GM19397 (cell line): ENCODE data around the gene YPEL1.

ENCODE experiments used
- ATAC-seq: cut with Tn5 transposase; IDR thresholded peaks from one replicate; pipeline ENCODE4 v1.9.1; 2021; ENCODE audit warnings: mild to moderate bottlenecking, moderate library complexity; ENCODE audit not compliant: unreplicated experiment

Gene YPEL1, protein sequence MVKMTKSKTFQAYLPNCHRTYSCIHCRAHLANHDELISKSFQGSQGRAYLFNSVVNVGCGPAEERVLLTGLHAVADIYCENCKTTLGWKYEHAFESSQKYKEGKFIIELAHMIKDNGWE

DNA sequence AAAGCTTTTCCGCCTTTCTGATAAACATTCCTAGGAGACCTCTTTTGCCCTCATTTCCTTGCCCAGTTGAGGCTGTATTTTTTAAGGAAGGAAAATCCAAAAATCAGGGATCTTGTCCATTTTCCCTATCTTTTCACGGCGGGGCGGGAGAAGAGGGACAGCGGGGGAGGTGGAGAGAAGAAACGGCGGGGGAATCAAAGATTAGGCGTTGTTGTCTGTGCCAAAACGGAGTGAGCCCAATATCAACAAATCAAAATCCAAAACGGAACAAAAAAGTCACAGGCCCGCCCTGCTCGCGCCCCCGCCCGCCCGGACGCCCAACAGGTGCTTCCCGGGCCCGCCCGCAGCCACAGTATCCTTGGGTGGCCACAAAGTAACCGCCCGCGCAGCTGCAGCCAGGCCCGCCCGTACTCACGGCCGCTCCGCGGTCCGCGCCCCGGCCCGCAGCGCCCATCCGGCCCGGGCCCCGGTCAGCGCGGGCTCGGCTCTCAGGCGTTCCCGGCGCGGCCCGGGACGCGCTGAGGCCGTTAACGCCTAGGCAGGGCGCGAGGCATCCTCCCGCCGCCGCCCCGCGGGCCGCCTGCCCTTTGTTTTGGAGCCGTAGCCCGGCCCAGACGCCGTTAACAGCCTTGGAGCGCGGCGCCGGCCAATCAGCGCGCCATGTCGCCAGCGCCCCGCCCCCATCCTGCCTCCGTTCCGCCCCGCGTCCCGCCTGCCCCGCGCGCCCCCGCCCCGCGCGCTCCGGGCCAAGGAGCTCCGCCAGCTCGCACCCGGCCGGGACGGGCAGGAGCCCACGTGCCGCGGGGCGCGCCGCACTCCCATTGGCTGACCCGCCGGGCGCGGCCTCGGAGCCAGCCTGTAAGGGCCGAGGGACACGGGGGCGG lies at the start of gene YPEL1:
Gene YPEL1 (minus strand): TSS at position 595 of the 884 bp plus-strand sequence. CDS start 25,050 bp downstream, outside the sequence.
- ATAC-seq: peak; percentile 90

DNA sequence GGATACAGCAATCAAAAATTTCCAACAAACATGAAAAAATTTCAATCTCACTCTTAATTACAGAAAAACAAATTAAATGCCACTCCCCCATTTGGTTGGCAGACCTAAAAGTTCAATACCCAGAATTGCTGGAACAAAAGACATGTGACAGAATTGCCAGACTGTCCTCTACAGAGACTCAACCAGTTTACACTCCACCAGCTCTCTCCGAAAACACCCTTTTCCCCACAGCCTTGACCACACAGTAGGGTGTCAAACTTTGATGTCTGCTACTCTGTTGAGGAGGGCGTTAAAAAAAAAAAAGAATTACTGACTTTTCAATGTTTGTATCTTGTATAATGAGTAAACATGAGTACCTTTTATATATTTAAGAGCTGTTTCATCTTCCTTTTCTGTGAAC lies 44.7 kb upstream of the YPEL1 start:
- ATAC-seq: no peak

DNA sequence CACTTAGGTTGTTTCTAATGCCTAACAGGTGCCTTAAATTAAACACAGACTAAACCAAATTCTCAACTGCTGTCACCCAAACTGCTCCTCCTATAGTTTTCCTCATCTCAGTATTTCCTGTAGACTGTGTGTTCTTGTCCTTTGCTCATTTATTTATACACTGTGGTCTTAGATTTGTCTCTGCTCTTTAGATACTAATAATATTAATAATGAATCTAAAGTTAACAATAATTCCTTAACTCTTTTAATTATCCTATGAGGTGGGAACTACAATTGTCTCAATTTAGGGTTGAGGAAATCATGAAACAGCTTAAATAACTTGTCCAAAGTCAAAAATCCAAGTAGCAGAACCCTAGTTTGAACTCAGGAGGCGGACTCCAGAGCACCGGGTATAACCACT lies 43.9 kb upstream of the YPEL1 start:
- no peak for ATAC-seq

DNA sequence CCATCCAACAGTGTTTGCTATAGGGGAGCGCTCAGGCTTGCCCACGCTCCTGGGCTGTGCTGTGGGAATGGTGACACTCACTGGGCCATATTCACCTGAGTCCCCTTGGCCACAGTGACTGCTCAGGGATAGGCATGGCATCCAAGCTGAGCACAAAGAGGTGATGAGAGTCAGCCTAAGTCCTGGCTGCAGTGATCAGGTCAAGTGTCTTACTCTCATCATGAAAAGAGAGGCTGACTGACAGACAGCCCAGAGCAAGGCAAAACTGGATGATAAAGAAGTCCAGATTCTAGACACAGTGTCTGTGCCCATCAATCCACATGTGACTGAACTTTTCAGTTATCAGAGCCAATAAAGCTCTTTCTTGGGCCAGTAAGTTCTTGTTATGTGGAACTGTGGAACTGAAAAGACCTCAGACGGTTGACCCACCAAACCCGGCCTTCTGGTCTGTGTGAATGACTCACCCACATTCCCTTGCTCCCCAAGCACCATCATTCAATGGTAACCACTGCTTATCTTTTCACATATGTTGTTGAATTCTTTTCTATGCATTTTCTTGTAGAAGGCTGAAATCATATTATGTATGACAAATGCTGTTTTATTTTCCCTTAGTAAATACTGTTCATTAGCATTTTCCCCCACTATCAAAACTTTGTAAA lies 43.2 kb upstream of the YPEL1 start:
- no peak for ATAC-seq

DNA sequence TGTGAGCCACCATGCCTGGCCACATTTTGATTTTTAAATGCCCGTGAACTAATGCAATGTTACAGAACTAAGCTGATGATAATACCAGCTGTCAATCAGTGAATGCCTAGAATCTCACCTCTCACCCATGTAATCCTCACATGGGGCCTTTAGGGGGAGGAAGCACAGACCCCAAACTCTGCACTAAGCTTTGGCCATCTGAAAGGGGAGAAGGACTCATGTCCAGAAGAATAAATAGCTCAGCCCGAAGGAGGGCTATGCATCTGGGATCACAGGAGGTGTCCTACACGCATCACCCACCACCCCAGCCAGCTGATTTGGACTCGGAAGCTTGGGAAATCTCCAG lies 36.0 kb upstream of the YPEL1 start:
- no peak for ATAC-seq

DNA sequence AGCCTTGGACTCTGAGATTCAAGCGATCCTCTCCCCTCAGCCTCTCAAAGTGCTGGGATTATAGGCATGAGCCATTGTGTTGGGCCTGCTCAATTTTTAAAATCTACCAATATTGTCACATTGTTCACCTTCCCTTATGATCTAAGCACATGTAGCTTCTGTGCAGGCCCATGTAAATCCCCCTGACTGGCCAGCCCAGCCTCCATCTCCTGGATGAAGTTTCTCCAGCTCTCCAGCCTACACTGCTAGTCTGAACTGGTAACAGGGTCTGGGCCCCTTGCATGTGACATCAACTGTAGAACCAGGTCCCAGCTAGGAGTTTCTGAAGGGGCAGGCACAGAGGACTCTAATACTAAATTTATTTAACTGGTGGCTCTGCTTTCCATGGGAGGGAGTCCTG lies 32.8 kb upstream of the YPEL1 start:
- ATAC-seq: no peak

DNA sequence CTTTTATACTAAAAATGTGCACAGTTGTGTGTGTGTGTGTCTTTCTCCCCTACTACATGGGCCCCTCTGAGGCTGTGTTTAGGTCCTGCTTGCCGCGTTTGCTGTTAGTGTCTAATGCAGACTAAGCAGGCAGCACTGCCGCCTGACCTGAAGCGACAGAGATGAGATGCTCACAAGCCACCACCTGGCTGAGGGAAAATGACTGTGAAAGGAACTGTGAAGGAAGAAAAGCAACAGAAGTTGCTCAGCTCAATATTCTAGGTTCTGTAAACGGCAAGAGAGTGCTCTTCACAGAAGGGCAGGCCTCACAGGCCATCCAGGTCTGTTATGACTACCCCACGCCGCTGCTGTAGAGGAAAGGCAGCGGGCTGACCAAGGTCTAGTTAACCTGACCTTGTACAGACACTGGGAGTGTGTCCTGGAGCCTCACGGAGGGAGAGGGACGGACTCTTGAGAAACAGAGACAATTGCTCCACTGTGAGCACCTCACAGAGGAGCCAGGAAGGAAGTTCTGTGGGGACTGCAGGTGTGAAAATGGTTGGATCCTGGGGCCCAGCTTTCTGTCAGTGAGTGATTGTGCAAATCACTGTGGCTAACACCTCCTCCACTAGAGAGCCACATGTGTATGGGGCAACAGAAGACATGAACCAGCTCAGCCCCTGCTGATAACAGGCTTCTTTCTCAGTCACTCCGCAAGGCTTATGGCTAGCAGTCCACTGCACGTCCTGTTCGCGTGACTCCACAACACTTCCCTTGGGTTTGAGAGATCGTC lies 31.3 kb upstream of the YPEL1 start:
- ATAC-seq: peak; percentile 40

DNA sequence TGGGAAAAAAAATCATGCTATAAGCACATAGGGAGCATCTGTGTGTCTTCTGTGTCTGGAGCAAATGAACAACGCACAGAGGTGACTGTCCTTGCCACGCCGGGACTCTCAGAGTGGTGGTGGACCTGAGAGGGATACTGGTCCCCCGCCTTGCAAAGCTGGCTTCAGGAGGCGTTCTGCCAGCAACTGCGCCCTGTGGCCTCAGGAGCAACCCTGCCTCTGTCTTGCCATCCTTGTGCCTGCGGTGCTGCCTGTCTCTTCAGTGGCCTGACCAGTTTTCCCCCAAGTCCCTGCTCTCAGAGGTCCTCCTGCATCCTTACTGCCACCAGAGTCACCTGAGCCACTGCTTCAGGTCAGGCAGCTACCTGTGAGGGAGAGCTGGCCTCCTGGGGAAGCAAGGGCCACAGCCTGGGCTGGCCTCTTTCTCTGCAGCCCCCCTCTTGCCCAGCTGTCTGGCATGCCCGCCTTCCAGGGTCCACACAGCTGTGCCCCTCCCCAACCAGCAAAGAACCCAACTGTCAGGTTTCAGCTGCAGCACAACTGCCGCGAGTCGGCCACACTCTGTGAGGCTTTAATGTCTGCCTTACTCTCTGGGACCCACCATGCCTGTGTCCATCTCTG lies 30.4 kb upstream of the YPEL1 start:
- ATAC-seq: no peak

DNA sequence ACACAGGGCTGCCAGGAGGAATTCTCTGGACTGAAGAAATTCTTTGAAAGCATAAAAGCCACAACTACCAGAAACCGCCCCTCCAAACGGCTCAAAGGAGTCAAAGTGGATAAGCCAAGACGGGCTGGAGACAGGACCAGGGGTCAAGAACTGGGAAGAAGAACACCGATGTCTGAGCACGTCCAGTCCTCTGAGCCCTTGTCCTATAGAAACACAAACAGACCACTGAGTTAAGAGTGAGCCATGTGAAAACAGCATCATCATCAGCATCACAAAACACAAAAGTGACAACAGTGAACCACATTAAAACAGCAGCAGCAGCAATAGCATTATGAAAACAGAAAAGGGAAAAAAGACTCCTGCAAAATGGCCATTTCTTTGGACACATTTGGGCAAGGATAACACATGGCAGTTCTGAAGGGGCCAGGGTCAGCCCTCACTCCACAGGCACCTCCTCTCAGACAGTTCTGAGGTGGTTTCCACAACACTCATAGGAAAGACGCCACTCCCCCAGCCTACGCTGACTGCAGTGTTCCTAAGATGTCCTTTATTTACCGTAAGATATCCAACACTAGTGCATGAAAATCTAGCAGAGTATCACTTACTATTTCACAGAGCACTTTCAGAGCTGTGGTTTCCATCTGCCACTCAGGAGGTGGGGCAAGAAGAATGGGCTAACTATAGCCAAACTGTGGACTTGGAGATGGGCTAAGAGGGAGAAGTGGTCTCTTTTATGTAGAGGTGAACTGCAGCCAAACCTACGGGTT lies 28.6 kb upstream of the YPEL1 start:
- no peak for ATAC-seq

DNA sequence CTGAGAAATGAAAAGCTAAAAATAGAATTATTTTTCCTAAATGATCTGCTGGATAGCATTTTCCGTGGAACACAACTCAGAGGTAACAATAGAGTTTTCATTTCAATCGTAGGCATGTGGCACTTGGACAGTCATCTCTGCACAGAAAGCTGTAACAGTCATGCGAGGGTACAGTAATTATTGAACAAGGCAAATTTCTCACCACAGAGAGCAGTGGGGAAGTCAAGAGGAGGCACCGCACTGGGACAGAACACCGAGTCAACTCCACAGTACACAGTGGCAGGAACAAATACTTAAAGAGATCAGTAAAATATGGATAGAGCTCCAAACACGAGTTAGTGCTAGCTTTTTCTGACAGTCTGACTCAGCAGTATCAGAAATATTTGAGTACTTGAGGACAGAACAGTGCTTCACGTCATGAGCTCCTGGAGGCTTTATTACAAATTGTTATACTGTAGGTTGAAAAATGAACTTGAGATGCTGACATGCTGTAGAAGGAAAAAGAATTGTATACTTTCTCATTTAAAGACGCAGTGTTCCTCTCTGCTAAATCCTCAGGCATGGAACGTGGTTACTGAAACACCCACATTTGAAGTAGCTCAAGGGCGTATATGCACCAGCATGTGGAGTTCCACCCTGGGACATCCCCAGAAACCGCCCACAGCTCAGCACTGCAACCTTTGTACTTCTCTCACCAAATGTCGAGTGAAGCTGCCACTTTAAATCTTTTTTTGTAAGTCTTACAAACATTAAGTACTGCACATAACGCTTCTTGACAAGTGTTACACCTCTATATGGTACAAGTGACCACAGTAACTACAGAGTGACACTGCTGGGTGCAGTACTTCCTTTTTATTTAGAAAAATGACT lies 27.4 kb upstream of the YPEL1 start:
- ATAC-seq: no peak

DNA sequence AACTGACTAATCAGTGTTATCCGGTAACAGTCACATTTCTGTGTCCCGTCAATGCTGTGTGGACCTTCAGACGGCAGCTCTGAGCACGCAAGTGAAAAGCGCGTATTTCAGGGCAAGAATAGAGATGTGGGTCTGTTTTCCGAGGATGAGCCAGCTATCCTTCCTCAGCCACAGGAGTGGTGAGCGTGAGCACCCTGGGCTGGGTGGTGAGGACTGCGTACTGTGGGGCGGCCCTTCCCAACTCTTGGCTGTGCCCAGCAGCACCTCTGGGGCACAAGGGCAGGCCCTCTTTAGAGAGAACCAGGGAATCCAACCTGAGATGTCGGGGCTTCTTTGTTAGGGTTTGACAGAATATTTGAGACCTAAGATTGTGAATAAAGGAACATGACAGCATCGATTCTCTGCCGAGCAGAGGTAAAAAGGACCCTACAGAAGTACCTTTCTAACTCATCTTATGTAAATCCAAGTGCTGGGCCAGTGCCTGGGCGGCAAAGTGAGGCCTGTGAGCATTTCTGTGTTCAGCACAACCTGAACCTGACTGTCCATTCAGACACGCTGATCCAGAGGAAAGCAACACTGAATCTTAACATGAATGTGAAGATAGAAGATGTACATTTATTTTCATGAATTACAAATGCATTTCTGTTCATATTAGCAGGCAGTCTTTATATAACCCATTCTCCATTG lies 26.5 kb upstream of the YPEL1 start:
- no peak for ATAC-seq

DNA sequence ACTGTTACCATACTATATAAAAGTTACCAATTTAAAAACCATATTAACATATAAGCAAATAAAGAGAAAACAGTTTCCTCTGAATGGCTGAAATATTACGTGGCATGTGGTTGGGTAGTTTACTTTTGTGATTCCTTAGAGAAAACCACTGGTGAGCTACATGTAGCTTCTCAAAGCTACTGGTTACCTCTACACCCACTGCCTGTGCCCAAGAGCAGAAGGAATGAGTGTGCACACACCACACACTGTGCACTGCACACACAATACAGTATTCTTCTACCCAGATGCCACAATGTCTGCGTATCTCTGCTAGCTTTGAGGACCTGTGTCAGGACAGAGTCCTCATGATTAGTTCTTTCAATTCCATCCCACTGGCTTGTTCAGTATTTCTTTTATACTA lies 25.5 kb upstream of the YPEL1 start:
- ATAC-seq: no peak

DNA sequence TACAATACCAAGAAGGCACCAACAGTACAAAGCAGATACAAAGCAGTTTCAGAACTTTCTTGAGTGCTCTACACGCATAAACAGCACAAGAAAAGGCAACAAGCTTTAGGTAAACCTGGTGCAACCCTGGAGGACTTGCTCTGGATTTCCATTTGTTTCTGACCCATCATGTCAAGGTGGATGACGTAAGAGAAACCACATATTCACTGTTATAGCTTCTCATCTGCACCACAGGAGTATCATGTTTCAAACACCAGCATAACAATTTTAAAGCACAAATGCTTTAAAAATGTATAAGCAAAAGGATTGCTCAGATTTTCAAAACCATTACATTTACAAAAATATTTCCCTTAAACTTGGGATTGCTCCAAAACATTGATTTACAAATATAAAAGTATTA lies 25.0 kb upstream of the YPEL1 start:
- no peak for ATAC-seq

DNA sequence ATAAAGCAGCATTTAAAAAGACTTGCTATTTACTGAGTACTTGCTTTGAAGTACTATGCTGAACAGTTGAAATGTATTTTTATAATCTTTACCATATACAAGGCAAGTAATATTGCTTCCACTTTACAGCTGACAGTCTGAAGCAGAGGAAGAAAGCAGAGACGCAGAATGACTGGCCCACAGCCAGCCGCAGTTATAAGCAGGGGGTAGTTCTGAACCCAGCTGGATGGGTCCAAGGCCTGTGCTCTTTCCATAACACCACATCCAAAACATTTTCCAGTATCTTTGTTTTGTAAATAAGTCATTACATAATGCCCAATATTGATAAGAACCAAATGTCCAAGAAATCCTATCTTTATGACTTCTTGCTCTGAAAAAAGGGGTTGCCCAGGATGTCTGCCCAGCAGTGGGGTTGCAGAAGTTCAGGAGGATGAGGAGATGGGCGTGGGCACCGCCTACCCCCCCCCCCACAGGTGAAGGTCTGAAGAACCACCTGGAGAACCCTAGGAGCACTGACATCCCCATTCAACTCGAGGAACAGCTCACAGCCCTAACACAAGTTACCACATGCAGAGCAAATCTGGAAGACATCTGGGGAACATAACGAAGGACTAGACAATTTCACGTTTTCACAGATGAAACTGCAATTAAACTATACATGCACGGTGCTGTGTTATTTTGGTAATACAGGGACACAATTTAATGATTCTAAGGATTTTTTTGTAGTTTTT lies 24.2 kb upstream of the YPEL1 start:
- no peak for ATAC-seq

DNA sequence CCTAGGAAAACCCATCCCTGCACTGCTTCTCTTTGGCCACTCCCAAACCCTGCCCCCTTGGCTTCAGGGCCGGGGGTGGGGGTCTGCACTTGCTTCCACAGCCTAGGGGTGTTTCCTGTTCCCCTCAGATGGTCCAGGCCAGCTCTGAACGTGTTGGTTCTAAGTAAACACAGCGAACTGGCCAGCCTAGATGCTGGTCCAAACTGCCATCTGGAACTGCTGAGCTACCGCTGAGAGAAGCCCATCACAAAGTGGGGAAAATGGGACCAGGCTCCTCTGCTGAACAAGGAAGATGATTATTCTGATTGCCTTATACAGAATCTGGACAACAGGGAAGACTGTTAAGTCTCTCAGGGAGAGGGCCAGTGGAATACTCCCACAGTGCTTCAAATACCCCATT lies 23.5 kb upstream of the YPEL1 start:
- no peak for ATAC-seq

DNA sequence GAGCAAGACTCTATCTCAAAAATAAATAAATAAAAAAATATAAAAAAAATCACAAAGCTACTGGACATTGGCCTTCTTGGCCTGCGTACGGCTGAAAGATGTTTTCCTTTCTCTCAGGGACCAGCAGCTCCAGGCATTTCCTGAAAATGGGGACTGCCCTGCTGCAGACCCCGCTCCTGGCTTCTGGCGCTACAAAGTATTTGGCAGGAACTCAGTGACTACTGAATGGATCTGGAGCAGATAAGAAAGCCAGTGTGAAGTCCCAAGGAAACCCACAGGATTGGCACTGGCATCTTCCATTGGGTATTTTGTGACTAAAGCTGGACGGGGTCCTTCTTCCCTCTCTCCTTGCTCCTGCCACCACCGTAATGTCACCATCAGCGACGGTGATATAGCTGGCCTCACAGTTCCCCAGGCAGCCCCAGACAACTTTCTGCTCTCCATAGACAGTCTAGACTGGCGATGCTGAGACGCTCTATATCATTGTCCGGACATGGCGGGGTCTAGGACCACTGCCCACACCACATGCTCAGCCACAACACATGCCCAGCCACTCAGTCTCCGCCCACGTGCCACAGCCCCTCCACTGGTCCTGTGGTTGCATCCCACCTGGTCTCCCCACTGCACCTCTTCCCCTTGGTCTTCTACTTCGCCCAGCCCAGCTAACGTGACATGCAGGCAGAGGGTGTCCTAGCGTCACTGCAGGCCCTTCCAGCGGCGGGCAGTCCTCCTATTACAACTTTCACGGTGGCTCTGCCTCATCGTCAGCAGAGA lies 22.7 kb upstream of the YPEL1 start:
- ATAC-seq: no peak

DNA sequence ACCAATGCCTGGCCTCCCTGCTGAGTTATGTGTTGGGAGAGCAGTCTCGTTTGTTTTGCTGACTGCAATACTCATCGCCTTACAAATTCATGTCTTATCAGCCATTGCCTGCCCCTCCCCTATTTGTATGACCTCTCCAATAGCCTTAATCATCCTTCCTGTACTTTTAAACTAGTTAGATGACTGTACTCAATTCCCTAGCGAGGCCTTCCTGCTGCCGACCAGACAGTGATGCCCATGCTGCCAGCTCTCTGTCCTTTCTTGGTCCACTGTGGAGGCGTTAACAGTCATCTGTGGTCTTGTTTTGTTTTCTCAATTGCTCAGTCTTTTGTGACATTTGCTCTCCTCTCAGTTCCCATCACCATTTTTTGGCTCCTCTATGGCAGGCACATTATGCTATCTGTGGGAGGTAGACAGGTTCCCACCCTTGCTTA lies 20.3 kb upstream of the YPEL1 start:
- no peak for ATAC-seq
